Stimulated activated CD8-positive, alpha-beta memory T cell treated with anti-CD3 and anti-CD28 coated beads, Interleukin-15, amount 100 ng/mL, for 24 hours (primary cell): ENCODE data around the gene TREX2.
"Not testable (repeated sequence)": the region's sequence is repeated elsewhere in the genome, so short reads cannot be mapped to it uniquely, and the experiment has no call there.

Source experiments
- DNase-seq: peaks from one replicate; pipeline ENCODE4 v3.0.0-alpha.2; 2020; ENCODE audit warnings: low read depth

The TREX2 gene

DNA sequence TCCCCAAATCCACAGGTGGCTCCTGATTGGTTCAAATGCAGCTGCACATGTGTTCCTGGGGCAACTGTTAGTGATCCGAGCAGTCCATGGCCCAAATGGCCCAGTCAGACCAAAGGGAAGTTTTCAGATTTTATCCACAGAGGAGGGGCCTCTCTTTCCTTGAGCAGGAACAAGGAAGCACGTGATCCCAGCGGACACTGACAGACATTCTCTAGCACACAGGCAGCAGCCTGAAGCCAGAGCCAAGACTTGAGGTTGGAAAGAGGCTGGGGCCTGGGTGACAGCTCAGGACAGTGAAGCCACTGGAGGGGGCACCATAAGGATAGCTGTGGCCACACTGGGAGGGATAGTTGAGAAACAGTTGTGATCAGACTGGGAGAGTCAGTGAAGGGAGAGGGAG, 38.1 kb downstream of the TREX2 start:
- DNase-seq, result no peak

- DNase-seq, result no peak
Measured at GRCh38 chrX:153406903-153407302, 39.0 kb downstream of the TREX2 start.

DNA sequence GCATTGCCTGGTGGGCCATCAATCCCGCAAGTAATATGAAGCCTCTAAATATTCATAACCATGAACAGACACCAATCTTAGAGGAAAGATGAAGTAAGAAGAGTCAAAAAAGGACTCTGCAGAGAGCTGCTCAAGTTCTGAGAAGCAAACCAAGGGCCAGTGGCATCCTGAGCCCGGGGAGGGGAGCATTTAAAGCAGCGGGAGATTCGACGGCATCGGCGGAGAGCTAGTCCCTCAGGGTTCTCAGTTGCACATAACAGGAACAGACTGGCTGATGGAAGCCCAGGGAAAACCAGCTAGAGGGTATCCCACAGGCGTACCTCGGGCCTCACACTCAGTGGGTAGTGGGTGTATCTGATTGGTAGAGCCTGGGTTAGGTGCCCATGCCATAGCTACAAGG, 39.8 kb downstream of the TREX2 start:
- DNase-seq, result no peak

- DNase-seq, result no peak
Measured at GRCh38 chrX:153405426-153405825, 40.4 kb downstream of the TREX2 start.

DNA sequence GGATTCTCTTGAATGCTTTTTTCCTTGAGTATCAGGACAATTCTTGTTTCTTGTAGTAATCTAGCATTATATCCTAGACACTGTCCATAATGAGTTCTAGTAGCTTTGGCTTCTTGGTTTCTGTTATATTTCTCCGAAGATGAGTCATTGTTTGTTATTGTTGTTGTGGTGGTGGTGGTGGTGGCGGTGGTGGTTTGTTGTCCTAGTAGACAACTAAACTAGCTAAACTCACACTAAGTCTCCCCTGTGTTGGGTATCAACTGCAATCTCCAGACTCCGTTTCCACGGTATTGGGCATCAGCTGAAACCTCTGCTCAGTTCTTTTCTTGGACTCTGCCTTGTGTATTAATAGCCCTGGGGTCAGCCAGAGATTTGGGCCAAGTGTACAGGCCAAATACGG, 41.5 kb downstream of the TREX2 start:
- DNase-seq, result not testable (repeated sequence)

DNA sequence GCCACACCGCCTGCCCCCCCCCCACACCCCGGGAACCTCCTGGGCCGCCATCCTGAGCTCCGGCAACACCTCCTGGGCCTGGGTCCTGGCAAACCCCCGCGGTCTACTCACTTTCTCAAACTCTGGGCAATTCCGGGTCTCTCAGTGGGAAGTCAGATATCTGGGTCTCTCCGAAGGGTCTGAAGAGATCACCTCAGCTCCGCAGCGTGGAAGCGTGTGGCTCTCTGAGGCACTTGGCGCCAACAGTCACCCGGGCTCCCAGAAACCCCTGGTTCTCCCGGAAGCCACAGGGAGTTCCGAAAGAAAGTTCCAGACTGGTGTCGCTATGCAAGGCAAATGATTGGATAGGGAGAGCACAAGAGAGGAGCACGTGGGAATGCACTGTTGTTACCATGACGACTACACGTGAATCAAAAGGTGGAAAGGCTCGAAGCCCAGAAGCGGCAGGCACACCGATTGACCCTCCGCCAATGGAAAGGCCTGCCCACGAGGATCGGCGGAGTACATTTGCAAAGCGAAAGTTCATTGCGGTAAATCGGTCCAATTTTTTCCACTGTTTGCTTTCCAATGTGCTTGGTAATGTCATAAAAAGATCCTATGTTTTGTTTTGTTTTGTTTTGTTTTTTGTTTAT, 44.6 kb downstream of the TREX2 start, which contains the start of gene PNMA6E:
Gene PNMA6E (minus strand): TSS at position 218 of the 632 bp plus-strand sequence. CDS start 2,501 bp downstream, outside the sequence.
- DNase-seq, result no peak

DNA sequence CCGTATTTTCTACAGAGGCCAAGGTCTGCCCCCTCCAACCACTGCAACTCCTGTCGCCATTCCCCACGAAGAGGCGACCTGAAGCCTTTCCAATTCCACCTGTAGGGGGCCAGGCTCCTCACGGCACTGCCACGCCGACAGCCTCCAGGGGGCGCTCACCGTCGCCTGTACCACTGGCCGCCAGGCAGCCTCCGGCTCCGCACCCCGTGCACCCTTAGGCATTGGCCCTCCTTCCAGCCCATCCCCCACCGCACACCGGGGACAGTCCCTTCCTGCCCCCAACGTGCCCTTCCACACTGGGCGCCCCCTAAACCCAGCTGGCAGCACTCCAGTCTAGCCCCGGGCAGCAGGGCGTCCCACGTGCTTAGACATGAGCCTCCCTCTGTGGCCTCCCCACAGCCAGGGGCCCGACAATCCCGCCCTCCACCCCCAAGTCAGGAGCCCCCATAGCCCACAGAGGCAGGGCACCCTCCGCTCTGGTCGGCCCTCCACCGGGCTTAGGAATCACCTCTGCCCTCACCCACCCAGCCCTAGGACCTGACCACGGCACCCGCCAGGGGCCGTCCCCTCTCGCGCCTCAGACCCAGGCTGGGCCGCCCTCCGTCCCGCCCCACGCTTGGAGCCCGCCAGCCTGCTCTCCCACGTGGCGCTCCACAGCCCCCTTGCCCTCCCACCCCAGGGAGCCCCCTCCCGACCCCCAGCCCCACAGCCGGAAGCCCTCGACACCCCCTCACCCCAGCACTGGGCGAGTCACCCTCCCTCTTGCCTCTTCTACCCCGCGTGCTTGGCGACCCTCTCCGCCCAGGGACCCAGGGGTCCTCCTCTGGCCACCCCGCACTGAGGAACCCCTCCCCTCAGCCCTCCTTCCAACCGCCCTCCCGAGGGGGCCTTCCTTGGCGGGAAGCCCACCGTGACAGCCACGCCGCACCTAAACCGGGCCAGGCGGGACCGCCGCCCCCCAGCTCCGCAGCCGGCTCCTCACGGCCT, 45.4 kb downstream of the TREX2 start:
- DNase-seq, result peak; percentile 7

- no peak for DNase-seq
Measured at GRCh38 chrX:153398275-153398960, 47.4 kb downstream of the TREX2 start.

- no peak for DNase-seq
Measured at GRCh38 chrX:153397256-153397960, 48.4 kb downstream of the TREX2 start.

GRCh38 chrX:153396320-153397195, 49.3 kb downstream of the TREX2 start:
- DNase-seq, result no peak

GRCh38 chrX:153395613-153396319, 50.1 kb downstream of the TREX2 start:
- DNase-seq, result no peak

- no peak for DNase-seq
Measured at GRCh38 chrX:153394612-153395011, 51.2 kb downstream of the TREX2 start.
